HTR-8/SVneo (cell line): ENCODE measurements around the gene HOXA1.
A peak's percentile ranks its signal among the peaks of the same experiment; 100 is the strongest.

Experiments used
- DNase-seq: peaks from one replicate; pipeline ENCODE4 v3.0.0; 2011; ENCODE audit warnings: low spot score, mixed read lengths; ENCODE audit not compliant: insufficient read length
- FAIRE-seq: peaks from 2 replicates; lab custom pipeline; 2011; peaks lifted over from hg19 to GRCh38; lab: Jason Lieb, UNC

The HOXA1 gene

DNA sequence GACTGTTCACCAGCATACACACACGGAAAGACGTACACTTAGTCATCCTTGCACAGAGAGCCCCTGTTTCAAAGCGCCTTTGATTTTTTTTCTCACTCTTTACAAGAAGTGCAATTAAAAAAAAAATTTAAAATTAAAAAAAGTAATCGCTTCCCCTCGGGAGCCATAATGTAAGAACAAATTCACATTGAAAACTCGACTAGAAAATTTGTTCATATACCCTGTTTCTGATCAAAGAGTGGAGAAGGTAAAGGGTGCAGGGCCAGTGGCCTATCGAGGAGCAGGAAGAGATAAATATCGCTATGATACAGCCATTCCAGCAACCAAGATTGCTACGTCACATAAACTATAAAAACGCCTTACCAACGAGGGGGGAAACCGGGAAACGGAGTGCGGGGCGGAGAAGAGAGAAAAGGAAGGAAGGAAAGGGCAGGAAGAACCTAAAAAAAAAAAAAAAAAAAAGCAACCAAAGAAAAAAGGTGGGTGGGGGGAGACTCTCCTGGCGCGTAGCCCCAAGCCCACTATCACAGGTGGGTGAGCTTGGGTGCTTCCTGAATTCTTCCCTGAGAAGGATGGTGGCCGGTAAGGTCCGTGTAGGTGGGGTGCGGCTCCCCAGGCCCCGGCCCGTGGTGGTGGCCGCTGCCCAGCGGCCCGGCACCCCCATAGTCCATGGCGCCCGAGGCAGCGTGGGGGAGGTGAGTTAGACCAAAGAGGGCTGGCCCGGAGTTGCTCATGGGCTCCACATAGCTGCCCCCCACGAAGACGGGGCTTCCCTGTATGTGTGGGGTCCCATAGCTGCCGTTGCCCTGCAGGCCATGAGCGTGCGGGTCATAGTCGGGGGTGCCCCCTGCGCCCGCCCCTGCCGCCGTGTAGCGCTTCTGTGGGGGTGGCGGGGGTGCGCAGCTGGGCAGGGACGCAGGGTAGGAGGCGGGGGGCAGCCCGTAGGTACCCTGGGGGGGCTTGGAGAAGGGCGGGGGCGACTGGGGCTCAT, 11.9 kb upstream of the HOXA1 start:
- FAIRE-seq, result no peak
- no peak for DNase-seq

DNA sequence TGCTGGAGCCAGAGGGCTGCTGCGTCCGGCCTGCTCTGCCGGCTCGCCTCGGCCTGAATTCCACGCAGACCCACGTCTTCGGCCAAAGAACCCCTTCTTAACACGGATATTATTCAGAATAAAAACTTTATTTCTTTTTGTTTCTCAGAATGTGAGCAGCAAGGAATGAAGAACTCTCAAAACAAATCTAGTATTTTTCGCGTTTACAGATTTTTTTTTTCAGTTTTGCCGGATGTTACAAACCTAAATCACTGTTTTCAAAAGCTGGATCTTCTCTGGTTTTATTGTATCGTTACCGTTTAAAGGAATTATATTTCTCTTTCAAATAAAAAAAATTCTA, 11.1 kb upstream of the HOXA1 start:
- FAIRE-seq, result no peak

DNA sequence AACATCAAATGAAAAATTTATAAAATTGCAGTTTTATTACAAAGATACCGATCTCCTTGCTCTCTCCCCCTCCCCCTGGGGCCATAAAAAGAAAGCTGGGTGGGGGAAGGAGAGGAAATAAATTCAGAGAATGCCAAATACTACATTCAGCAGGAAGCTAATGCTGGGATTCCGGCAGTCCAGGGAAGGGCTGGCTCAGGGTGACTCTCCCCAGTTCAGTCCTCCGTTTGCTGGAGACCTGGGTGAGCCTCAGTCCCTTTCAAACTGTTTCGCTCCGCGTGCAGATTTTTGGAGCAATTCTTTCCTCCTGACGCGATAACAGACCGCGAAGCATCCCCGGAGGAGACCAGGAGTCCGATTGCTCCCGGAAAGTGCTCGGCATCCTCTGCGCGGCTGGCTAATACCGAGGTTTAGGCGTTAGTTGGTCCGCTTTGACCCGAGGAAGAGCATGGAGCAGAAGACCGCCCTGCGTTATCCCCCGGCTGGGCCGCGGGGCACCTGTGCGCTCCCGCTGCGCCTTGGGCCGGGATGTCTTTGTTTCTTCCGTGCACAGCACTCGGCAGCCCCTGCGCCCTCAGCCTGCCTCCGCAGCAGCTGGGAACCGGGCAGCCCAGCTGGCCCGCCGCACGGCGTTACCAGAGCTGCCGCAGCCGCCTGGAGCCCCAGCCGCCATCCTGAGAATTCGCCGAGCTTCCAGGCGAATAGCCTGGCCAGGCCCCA, 10.5 kb upstream of the HOXA1 start:
- DNase-seq (no peak), FAIRE-seq (no peak)

More for the DNA sequence above, 11.1 kb upstream of the HOXA1 start:
- DNase-seq, result no peak

DNA sequence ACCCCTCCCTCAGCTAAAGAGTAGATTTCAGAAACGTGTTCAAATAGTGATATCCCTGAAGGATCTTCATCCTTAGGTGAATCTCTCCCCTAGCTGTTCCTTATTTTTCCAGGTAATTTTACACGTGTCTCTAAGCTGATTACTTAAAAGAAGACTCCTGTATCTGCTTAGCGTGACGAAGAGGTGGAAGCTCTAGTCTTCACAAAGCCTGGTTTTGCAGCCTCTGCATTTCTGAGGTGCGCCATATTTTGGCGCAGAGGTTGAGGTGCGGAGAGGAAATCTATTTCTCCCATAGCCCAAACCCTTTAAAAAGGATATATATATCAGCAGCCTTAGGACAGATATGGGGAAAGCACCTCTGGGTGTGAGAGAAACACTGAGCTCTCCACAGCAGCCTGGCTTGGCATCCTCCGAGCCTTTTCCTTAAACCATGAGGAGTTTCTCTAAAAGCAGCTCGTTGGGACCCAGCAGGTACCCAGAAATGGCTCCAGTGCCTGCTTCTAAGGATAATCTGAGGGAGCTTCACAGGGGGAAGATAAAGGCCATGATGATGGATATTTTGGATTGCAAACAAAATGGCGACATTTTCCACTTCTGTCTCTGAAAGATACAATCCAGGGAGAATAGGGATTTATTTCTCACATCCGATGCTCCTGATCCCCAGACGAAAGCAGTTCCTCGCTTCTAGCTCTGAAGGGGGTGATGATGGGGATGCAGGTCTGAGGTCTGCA, 9.7 kb upstream of the HOXA1 start:
- DNase-seq (no peak), FAIRE-seq (no peak)

DNA sequence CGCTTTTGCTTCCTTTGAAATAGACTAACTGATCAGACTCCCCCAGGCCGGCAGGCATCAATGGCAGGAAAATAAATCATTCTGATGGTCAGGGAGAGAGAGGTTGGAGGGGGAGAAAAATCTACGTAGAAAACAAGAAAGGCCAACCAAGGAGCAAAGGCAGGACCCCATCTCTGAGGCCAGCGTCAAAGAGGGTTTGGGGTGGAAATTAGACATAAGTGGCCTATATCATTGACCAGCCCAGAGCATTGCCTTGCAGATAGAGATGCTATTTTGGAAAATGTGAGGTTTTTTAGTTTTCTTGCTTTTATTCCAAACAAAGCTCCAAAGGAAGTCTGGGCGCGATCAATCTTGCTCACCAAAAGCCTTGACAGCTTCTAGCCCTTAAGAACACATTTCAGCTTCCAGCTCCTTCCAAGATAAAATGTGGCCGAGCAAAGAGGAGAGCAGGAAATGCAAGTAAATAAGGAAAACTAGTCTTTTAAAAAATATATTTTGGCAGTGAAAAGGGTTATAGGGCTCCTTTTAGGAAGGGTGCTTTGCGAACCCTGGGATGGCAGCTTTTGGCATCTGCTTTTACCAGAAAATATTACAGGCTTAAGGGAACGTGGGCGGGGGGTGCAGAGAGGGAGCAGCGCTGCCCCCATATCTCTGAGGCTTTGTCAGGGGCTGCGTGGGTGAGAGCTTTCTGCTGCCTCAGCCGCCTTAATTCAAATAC, 8.7 kb upstream of the HOXA1 start:
- DNase-seq (no peak), FAIRE-seq (no peak)

DNA sequence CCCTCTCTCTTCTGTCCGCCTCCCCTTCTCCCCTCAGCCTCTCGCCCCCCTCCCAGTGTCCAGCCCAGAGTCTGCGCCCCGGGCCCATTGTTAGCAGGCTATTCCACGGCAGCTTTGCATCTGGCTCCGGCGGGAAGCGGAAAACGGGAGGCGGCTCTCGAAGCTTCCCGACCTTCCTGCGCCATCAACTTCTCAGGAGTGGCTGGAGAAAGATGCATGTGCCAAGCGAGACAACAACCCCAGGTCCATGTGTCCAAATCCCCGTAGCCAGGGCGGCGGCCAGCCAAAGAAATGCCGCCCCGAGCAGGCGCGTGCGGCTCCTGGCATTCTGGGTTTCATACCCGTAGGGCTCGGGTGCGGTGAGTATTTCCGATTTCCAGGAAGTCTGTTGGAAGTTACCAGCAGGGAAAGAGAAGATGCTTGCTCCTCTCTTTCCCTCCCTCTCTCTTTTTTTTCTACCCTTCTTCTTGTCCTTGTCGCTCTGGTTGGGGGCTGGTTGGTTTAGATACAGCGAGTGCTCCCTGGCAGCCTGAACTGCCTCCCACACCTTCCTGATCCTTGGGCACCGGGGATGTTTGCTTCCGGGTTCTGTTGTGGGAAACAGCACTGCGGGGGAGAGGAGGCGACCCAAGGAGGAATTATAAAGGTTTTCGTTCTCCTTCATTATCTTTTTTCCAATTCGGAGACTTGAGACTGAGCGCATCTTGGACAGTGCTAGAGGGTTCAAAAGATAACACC, 7.9 kb upstream of the HOXA1 start:
- no peak for FAIRE-seq
- DNase-seq, result no peak

DNA sequence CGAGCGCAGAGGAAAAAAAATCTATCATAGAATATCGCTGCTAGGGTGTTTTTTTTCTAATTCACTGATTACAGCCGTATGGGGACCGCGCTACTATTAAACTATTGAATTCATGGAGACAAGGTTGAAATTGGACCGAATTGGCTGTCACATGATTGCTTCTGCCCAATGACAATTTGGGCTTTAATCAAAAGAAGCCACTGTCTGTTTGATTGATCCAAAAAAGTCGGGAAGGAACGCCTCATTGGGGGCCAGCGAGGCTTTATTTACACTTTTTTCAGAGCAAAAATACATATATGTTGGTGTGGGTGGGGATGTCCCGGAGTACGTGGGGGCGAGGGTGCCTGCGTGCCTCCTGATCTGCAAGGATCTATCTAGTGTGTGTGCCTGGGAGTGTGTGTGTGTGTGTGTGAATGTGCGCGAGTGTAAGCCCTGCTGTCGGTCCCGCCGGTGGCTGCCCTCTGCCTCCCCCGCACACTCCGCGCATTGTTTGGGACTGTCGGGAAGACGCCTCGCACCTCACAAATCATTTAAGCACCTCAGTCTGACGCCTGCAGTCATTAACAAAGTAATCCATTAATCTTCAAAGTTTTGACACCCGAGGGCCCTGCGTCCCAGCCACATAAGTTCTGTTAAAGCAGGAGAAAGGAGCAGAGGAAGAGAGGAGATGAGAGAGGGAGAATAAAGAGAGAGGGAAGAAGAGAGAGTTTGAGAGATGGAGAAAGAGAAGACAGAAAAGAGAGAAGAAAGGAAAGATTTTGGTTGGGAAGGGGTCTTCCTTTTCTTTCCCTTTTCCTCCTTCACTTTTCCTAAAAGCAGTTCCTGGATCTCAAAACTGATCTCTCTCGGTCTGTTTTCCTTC, 7.0 kb upstream of the HOXA1 start, which contains the start of gene HOXA2:
HOXA2 (minus strand) TSS at position 103 of the 862 bp plus-strand sequence. CDS start 183 bp downstream, outside the sequence.
- FAIRE-seq (no peak), DNase-seq (no peak)

DNA sequence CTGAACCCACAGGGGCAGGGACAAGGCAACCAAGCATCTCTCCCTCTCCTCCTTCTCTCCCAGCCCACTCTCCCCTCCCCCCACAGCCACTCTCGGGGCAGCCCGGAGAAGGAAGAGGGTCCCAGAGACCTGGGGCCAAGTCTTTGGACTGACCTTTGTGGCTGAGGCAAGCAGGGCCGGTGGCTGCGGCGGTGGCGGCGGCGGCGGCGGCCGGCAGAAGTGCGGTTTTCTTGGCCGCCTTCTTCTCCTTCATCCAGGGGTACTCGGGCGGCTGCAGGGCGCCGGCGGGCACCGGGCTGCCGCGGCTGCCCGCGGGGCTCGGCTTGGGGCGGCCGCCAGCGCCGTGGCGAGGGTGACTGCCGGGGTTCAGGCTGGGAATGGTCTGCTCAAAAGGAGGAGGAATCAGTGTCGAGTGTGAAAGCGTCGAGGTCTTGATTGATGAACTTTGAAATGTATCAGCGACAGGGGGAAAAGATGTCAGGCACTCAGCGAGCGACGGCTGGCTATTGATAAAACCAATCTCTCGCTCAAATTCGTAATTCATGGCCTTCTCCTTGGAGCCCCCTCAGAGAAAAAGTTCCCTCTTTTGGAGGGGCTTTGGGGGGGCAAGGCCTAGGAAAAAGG, 6.3 kb upstream of the HOXA1 start:
- no peak for DNase-seq
- FAIRE-seq, result no peak

DNA sequence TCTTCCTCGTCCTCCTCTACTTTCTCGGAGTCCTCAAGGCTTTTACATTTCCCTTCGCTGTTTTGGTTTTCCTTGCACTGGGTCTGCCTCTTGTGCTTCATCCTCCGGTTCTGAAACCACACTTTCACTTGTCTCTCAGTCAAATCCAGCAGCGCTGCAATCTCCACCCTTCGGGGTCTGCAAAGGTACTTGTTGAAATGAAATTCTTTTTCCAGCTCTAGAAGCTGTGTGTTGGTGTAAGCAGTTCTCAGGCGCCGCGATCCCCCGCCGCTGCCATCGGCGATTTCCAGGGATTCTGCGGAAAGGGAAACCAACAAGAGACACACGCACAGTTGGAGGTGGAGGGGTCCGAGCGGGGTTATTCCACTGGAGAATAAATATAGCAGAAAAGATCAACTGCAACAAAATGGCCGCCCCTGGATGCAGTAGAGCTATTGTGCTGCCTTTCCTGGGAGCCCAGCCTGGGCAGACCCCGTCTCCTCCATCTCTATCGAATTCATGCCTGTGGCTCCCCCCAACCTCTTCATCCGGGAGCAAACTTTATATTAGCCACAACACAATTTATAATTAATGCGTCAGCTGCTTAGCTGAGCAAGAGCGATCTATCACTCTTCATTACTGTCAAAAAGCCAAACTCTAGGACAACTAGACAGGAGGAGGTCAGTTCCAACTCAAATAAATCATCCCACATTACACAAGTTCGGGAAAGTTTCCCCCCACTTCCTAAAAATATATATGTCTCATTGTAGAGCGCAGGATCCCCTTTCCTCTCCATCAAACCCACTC, 5.6 kb upstream of the HOXA1 start:
- DNase-seq (no peak), FAIRE-seq (no peak)

DNA sequence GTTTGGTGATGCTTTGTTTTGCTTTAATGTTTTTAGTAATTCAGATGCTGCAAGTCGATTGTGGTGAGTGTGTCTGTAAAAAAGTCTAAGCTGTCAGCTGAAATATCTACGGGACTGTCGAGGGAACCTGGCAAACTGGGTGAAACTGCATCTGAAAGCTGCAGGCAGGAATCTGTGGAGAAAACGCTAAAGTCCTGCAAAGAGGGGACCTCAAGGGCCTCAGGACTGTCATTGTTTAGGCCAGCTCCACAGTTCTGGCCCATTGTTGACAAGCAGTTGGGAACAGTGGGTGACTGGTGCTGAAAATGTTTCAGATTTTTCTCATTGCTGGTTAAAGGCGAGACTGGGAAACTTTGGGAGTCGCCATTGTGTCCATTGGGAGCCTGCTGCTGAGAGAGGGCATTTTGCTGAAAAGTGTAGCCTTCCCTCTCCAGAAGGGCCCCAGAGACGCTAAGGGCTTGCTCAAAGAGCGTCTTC, 4.9 kb upstream of the HOXA1 start:
- DNase-seq (no peak), FAIRE-seq (no peak)

DNA sequence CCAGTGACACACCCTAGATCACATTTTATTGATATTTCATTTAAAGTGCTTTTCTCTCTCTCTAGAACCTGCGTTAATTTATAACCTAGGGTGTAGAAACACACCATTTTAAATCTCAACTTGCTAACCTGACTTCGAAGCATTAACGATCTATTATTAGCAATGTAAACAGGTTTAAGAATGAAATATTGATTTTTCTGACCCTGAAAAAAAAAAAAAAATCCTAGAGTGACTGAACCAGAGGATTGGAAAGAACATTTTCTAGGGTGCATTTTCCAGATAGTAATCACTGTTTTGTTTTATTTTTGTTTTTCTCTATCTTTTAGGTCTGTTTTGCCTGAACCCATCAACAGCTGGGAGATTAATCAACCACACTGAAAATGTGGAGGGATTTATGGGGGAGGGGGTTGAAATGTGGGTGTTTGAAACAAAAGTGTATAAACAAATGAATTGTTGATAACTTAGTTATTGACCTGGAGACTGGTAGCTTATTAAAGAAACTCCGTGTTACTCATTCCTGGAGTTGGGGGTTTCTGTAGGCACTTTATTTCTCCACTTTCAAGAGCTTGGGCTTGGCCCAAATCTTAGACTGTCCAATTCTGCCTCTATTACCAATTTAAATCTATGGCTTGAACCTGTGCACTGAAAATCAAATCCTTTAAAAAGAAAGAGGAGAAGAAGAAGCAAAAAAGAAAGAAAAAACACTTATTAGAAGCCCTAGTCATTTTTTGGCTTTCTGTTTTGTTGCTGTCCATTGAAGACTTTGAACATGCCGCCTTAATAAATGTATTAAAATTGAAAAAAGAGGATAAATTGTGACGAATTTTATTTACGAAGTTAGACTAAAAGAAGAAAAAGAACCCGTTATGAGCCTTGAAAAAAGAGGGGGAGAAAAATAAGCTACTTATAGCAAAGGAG, 3.9 kb upstream of the HOXA1 start:
- DNase-seq (no peak), FAIRE-seq (no peak)

DNA sequence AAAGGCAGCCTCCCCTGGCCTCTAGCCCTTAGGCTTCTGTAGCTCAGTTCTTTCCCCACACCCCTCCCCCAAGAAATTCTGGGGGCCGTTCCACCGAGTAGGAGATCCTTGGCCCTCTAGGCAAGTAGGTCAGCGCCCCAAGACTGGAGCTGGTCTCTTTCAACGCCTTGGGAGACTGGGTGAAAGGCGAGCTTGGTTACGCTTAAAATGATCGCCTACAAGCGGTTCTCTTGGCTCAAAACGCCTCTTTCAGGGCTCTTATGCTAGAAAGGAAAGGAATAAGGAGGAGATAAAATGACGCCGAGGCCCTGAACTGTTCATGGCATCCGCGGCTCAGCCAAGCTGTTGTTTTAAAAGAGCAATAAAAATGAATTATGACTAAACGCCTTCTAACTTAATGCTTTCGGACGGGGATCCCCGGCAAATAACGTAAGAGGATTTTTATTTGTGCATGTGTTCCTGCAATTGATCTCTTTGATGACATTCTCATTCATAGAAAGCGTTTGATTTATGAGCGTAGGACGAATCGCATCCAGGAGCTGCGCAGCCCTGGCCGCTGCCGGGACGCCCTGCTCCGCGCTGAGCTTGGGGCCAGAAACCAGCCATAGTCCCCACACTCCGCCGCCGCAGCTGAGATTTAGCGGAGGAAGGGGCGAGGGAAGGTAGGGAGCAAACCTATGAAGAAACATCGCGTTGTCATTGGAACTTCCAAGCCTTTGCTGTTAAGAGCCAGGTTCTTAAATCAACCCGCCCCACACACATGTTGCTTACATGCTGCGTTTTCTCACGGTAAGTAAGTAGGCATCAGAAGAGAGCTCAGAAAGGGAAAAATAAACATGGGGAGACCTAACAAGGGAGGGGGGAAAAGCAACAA, 3.0 kb upstream of the HOXA1 start:
- no peak for DNase-seq
- FAIRE-seq, result no peak

DNA sequence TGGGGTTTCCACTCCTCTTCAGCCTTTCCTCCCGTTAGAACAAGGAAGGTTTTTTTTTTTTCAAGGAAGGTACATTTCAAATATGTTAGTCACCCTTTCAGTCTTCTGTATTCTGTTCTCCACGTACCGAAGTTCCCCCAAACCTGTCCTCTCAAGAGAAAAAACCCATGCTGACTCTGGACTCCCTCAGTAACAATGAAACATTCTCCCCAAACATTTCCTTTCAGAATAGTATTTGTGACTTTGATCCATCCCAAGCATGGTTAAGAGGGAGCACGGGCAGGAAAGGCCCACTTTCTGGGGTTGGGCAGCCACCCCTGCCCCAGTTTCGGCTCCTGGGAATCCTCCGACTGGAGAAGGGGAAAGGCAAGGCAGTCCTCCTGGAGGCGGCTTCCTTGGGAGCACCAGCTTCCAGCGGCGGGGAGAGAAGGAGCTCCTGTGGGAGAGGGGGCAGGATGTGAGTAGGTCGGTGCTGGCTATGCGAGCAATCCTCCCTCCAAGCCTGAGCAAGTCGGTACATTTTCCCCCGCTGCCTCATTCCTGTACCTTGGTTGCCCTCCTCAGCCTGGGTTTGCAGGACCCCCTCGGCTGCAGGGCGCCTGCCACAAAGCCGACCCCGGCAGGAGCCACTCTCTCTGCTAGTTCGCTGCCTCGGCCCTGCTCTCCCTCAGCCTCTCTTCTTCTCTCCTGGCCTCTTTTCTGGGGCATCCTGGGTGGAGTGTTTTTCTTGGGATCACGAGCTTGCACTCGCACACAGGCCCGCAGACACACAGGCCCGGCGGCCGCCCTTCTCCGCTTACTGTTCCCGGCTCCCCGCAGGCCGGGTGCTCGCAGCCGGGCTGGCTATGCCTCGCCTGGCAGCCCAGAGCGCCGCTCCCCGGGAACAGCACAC, 2.1 kb upstream of the HOXA1 start:
- FAIRE-seq (peak; percentile 38), DNase-seq (no peak)
